Measurements from ENCODE around the gene PXK. TPM values are rescaled to one million over a fixed set of nuclear protein-coding genes. Genes with fewer than 3 reads are reported as not detected.

The PXK gene
- total and polyA plus RNA-seq, 10 of the 15 experiments (the other 5 are each of a cell fraction or from before 2014, with no cell fraction given): 8.4 to 38.0 (median 27.6) TPM

DNA sequence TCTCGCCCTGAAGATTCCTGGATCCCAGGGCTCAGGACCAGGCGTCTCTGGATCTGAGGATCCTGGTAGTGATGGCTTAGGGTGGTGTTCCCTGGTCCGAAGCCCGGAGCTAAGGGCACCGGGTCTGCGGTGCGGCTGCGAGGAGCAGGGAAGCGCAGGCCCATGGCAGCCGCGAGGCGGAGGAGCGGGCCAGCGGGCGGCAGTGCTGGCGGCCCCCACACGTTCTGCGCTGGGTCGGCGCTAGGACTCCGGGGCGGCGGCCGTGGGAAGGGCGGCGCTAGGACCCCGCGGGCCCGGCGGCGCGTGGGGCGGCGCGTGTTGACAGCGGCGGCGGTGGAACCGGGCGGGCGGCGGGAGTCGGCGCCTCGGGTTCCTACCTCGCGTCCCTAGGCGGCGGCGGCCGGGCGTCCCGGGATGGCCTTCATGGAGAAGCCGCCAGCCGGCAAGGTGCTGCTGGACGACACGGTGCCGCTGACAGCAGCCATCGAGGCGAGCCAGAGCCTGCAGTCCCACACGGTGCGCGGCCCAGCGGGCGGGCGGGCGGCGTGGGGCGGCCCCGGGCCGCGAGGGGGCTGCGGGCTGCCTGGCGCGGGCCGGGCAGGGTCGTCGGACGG lies at the start of gene PXK (continued):
- TF ChIP-seq CREM (IDR thresholded peaks at IDR 0.05; ENCODE audit: low read depth) (peak; percentile 76; the same call in 1 of the 2 replicates), DPF2 (IDR thresholded peaks at IDR 0.05) (peak; percentile 94), HDAC6 (IDR thresholded peaks at IDR 0.05; ENCODE audit: unreplicated experiment) (no peak), MTA2 (IDR thresholded peaks at IDR 0.05; ENCODE audit: low read depth) (no peak), YY1 (IDR thresholded peaks at IDR 0.05; ENCODE audit: low read depth, low read length) (peak; percentile 89), SREBF1 (IDR thresholded peaks at IDR 0.05; ENCODE audit: low read length) (no peak), EED (IDR thresholded peaks at IDR 0.05; ENCODE audit: low read depth) (0 out of 2 replicates have a peak, but pooled peaks have one; percentile 38), RB1 (IDR thresholded peaks at IDR 0.05; ENCODE audit: borderline replicate concordance) (peak; percentile 97), KLF5 (IDR thresholded peaks at IDR 0.05; ENCODE audit: partially characterized antibody) (peak; percentile 80), SRF (IDR thresholded peaks at IDR 0.05; ENCODE audit: low read depth in 2 of 2, low read length in 2 of 2) (0 out of 4 replicates have a peak, but pooled peaks of 1 of the 2 experiments have one; percentile 52), BMI1 (IDR thresholded peaks at IDR 0.05; ENCODE audit: borderline replicate concordance) (no peak), BRCA1 (IDR thresholded peaks at IDR 0.05; ENCODE audit: low read depth, low read length) (no peak), NR2C1 (IDR thresholded peaks at IDR 0.05) (peak; percentile 59; the same call in 1 of the 2 replicates), RELA (IDR thresholded peaks at IDR 0.05; ENCODE audit: borderline replicate concordance, partially characterized antibody) (peak; percentile 91), NRF1 (conservative IDR thresholded peaks at IDR 0.05; ENCODE audit: low read depth, low read length) (no peak), SMC3 (IDR thresholded peaks at IDR 0.05; ENCODE audit: borderline replicate concordance, low read length) (0 out of 2 replicates have a peak, but pooled peaks have one; percentile 17)
- TF ChIP-seq, protein P1, sequence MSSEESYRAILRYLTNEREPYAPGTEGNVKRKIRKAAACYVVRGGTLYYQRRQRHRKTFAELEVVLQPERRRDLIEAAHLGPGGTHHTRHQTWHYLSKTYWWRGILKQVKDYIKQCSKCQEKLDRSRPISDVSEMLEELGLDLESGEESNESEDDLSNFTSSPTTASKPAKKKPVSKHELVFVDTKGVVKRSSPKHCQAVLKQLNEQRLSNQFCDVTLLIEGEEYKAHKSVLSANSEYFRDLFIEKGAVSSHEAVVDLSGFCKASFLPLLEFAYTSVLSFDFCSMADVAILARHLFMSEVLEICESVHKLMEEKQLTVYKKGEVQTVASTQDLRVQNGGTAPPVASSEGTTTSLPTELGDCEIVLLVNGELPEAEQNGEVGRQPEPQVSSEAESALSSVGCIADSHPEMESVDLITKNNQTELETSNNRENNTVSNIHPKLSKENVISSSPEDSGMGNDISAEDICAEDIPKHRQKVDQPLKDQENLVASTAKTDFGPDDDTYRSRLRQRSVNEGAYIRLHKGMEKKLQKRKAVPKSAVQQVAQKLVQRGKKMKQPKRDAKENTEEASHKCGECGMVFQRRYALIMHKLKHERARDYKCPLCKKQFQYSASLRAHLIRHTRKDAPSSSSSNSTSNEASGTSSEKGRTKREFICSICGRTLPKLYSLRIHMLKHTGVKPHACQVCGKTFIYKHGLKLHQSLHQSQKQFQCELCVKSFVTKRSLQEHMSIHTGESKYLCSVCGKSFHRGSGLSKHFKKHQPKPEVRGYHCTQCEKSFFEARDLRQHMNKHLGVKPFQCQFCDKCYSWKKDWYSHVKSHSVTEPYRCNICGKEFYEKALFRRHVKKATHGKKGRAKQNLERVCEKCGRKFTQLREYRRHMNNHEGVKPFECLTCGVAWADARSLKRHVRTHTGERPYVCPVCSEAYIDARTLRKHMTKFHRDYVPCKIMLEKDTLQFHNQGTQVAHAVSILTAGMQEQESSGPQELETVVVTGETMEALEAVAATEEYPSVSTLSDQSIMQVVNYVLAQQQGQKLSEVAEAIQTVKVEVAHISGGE (CRISPR knock-in tag; IDR thresholded peaks at IDR 0.05): peak; percentile 33; the same call in 1 of the 2 replicates
- TF ChIP-seq, protein P2, sequence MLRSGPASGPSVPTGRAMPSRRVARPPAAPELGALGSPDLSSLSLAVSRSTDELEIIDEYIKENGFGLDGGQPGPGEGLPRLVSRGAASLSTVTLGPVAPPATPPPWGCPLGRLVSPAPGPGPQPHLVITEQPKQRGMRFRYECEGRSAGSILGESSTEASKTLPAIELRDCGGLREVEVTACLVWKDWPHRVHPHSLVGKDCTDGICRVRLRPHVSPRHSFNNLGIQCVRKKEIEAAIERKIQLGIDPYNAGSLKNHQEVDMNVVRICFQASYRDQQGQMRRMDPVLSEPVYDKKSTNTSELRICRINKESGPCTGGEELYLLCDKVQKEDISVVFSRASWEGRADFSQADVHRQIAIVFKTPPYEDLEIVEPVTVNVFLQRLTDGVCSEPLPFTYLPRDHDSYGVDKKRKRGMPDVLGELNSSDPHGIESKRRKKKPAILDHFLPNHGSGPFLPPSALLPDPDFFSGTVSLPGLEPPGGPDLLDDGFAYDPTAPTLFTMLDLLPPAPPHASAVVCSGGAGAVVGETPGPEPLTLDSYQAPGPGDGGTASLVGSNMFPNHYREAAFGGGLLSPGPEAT (IDR thresholded peaks at IDR 0.05; ENCODE audit: low read depth): peak; percentile 76
- TF ChIP-seq, protein P3, sequence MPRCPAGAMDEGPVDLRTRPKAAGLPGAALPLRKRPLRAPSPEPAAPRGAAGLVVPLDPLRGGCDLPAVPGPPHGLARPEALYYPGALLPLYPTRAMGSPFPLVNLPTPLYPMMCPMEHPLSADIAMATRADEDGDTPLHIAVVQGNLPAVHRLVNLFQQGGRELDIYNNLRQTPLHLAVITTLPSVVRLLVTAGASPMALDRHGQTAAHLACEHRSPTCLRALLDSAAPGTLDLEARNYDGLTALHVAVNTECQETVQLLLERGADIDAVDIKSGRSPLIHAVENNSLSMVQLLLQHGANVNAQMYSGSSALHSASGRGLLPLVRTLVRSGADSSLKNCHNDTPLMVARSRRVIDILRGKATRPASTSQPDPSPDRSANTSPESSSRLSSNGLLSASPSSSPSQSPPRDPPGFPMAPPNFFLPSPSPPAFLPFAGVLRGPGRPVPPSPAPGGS (IDR thresholded peaks at IDR 0.05; ENCODE audit: borderline replicate concordance, insufficient read depth, low read depth, low read length, poor library complexity, severe bottlenecking): peak; percentile 65
- TF ChIP-seq, protein P4, sequence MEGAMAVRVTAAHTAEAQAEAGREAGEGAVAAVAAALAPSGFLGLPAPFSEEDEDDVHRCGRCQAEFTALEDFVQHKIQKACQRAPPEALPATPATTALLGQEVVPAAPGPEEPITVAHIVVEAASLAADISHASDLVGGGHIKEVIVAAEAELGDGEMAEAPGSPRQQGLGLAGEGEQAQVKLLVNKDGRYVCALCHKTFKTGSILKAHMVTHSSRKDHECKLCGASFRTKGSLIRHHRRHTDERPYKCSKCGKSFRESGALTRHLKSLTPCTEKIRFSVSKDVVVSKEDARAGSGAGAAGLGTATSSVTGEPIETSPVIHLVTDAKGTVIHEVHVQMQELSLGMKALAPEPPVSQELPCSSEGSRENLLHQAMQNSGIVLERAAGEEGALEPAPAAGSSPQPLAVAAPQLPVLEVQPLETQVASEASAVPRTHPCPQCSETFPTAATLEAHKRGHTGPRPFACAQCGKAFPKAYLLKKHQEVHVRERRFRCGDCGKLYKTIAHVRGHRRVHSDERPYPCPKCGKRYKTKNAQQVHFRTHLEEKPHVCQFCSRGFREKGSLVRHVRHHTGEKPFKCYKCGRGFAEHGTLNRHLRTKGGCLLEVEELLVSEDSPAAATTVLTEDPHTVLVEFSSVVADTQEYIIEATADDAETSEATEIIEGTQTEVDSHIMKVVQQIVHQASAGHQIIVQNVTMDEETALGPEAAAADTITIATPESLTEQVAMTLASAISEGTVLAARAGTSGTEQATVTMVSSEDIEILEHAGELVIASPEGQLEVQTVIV (IDR thresholded peaks at IDR 0.05; ENCODE audit: borderline replicate concordance, partially characterized antibody): peak; percentile 61
